IMR-90 (cell line): ENCODE measurements around the gene ATP6V1F.

Experiments
- BHLHE40 ChIP-seq: fragments of 150-350 bp; IDR thresholded peaks from 2 replicates; pipeline ENCODE4 v1.6.1; 2016; ENCODE audit warnings: mild to moderate bottlenecking, low read depth, low read length
- FOS ChIP-seq: fragments of 150-350 bp; IDR thresholded peaks from 2 replicates; pipeline ENCODE4 v1.6.1; 2016; ENCODE audit warnings: low read depth, low read length
- MAFK ChIP-seq: IDR thresholded peaks from 2 replicates; pipeline ENCODE4 v1.6.1; 2012; ENCODE audit warnings: low read depth, low read length, improper control_type of control experiment
- MAZ ChIP-seq: IDR thresholded peaks from 2 replicates; pipeline ENCODE4 v1.6.1; 2012; ENCODE audit warnings: low read depth, mild to moderate bottlenecking, low read length, improper control_type of control experiment, moderate library complexity, borderline replicate concordance
- MXI1 ChIP-seq: IDR thresholded peaks from 2 replicates; pipeline ENCODE4 v1.6.1; 2012; ENCODE audit warnings: low read depth, mild to moderate bottlenecking, low read length, moderate library complexity, borderline replicate concordance
- NFE2L2 ChIP-seq: fragments of 150-350 bp; IDR thresholded peaks from 2 replicates; pipeline ENCODE4 v1.6.1; 2016; ENCODE audit warnings: low read depth, mild to moderate bottlenecking, low read length
- POLR2A ChIP-seq: IDR thresholded peaks from 2 replicates; pipeline ENCODE4 v1.6.1; 2012; ENCODE audit warnings: mild to moderate bottlenecking, low read depth, low read length
- RAD21 ChIP-seq: IDR thresholded peaks from 2 replicates; pipeline ENCODE4 v1.6.1; 2012; ENCODE audit warnings: low read length, improper control_type of control experiment
- RCOR1 ChIP-seq: IDR thresholded peaks from 2 replicates; pipeline ENCODE4 v1.6.1; 2012; ENCODE audit warnings: mild to moderate bottlenecking, low read length, improper control_type of control experiment; ENCODE audit not compliant: insufficient replicate concordance
- RFX5 ChIP-seq: IDR thresholded peaks from 2 replicates; pipeline ENCODE4 v1.8.0; 2012; ENCODE audit warnings: low read depth, mild to moderate bottlenecking, low read length, moderate library complexity
- SMC3 ChIP-seq: fragments of 150-350 bp; IDR thresholded peaks from 2 replicates; pipeline ENCODE4 v1.6.1; 2016; ENCODE audit warnings: low read depth, mild to moderate bottlenecking, antibody characterized with exemption, low read length, moderate library complexity
- TF ChIP-seq, protein P1 (sequence below): conservative IDR thresholded peaks from 2 replicates; pipeline ENCODE4 v1.5.1; 2012; ENCODE audit warnings: mild to moderate bottlenecking, low read depth, low read length, improper control_type of control experiment
- TF ChIP-seq, protein P2 (sequence below): fragments of 150-350 bp; IDR thresholded peaks from 2 replicates; pipeline ENCODE4 v1.6.1; 2017; ENCODE audit warnings: mild to moderate bottlenecking, antibody characterized with exemption, low read length, low read depth
- TF ChIP-seq, protein P3 (sequence below): fragments of 150-350 bp; IDR thresholded peaks from 2 replicates; pipeline ENCODE4 v1.6.1; 2016; ENCODE audit warnings: low read depth, mild to moderate bottlenecking, low read length, moderate library complexity, borderline replicate concordance

DNA sequence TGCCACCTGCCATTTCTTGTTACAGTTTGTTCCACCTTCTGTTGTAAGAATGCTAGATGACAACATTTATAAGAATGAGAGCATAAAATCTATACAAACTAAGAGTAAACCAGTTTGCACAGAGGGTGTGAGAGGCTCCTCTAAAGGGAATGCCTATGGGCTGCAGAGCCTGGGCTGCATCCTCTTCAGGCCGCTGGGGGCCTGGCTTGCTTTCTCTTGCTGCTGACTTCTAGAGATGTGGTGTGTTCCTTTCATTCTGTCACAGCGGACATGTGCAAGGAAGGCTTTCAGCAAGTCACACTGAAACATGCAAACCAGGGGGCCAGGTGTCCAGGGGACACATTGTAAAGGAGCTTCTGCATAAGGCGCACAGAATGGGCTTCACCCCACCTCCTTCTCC, 7.1 kb upstream of the ATP6V1F start:
- no peak for TF ChIP-seq MXI1
- TF ChIP-seq, protein P1, sequence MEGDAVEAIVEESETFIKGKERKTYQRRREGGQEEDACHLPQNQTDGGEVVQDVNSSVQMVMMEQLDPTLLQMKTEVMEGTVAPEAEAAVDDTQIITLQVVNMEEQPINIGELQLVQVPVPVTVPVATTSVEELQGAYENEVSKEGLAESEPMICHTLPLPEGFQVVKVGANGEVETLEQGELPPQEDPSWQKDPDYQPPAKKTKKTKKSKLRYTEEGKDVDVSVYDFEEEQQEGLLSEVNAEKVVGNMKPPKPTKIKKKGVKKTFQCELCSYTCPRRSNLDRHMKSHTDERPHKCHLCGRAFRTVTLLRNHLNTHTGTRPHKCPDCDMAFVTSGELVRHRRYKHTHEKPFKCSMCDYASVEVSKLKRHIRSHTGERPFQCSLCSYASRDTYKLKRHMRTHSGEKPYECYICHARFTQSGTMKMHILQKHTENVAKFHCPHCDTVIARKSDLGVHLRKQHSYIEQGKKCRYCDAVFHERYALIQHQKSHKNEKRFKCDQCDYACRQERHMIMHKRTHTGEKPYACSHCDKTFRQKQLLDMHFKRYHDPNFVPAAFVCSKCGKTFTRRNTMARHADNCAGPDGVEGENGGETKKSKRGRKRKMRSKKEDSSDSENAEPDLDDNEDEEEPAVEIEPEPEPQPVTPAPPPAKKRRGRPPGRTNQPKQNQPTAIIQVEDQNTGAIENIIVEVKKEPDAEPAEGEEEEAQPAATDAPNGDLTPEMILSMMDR: no peak
- TF ChIP-seq, protein P2, sequence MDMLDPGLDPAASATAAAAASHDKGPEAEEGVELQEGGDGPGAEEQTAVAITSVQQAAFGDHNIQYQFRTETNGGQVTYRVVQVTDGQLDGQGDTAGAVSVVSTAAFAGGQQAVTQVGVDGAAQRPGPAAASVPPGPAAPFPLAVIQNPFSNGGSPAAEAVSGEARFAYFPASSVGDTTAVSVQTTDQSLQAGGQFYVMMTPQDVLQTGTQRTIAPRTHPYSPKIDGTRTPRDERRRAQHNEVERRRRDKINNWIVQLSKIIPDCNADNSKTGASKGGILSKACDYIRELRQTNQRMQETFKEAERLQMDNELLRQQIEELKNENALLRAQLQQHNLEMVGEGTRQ: no peak
- no peak for TF ChIP-seq RFX5
- no peak for TF ChIP-seq RAD21
- TF ChIP-seq NFE2L2: no peak
- no peak for TF ChIP-seq FOS
- no peak for TF ChIP-seq SMC3
- TF ChIP-seq, protein P3, sequence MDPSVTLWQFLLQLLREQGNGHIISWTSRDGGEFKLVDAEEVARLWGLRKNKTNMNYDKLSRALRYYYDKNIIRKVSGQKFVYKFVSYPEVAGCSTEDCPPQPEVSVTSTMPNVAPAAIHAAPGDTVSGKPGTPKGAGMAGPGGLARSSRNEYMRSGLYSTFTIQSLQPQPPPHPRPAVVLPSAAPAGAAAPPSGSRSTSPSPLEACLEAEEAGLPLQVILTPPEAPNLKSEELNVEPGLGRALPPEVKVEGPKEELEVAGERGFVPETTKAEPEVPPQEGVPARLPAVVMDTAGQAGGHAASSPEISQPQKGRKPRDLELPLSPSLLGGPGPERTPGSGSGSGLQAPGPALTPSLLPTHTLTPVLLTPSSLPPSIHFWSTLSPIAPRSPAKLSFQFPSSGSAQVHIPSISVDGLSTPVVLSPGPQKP: no peak
- TF ChIP-seq POLR2A: no peak
- TF ChIP-seq RCOR1: no peak
- no peak for TF ChIP-seq MAFK
- TF ChIP-seq MAZ: no peak
- no peak for TF ChIP-seq BHLHE40
